NK-92 treated with Interleukin-12 subunit alpha and Interleukin-12 subunit beta, amount 100 ng/mL, for 24 hours (cell line): ENCODE measurements around the gene PITX1.

Experiments
- DNase-seq: peaks from one replicate; lab custom pipeline; 2025; lab: John Stamatoyannopoulos, UW

The PITX1 gene

DNA sequence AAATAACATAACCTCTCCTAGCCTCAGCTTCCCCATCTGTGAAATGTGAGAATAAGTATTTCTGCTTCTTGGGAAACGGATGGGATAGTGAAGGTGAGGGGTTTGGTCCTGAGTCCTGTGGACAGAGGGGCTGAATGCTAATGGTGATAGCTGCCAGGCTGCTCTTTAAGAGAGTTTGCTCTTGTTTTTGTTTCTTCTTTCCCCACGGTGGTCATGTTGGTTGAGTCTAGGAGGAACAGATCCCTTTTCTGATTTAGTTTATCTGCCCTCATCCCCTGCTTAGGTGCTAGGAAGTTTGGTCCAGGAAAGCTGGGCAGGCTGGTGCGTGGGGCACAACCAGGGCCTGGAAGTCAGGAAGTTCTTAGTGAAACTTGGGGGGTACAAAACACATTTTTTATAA is 7.7 kb upstream of the PITX1 start:
- DNase-seq = no peak

DNA sequence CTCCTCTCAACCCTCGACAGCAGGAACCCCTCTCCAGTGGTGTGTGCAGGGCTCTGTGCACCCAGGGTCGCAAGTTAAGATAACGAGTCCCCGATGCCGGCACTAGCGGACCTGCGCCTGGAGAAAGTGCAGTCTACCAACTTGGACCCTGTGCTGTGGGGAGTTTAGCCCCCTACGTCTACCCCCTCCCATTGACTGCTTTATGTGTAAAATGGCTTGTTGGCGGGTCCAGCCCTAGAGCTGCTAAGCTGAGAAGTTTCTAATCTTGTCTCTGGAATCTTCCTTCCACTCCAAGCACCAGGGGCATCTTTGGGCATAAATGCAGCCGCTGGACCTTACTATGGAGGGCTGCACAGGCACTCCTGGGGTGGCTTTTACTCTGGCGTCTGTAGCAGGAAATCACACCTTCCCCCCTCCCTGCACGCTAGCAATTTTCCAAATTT is 7.1 kb upstream of the PITX1 start:
- DNase-seq = no peak

DNA sequence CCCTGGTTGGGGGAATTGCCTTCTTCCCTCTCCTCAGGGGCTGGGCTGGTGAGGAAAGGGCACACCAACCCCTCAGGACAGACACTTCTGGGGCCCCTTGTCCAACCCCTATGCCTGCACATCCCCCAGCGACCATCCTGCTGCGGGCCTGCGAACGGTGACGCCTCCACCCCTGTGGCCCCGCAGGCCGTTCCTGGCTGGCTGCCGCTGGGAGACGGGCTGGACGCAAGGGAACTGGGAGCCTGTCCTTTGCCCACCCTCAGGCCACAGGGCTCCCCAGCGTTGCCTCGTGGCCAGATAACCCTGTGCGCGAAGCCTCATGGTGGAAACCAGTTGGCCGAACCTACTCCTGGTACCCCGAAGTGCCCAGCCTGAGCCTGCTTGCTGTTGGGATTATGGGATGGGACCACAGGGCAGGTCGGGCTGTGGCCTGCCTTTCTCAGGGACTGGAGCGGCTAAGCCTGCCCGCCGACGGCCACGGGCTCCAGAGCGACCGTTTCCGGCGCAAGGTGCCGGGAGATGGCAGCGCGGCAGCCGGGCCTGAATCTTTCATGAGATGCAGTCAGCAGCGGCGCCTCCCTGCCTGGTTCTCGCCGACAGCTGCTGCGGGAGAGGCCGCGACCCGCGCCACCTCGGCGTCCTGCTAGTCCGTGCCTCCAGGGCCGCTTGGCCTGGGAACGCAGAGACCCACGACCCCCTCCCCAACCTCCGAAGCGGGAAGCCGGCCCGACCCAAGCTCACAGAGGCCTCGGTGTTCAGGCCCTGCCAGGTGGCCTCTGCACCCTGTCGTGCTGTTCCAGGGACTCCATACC is 6.5 kb upstream of the PITX1 start:
- DNase-seq = no peak

DNA sequence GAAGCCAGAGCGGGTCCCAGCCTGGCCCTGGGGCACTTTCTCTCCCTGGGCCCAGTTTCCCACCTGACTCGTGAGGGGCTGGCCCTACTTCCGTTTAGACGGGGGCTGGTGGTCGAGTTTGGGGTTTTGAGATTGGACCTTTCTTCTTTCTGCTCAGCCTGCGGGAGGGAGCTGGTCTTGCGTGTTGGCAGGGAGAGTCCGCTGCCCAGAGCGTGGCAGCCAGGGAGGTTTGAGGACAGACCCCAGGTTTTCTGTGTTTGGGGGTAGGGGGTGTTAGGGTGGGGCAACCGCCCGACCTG is 6.0 kb upstream of the PITX1 start:
- DNase-seq = no peak

DNA sequence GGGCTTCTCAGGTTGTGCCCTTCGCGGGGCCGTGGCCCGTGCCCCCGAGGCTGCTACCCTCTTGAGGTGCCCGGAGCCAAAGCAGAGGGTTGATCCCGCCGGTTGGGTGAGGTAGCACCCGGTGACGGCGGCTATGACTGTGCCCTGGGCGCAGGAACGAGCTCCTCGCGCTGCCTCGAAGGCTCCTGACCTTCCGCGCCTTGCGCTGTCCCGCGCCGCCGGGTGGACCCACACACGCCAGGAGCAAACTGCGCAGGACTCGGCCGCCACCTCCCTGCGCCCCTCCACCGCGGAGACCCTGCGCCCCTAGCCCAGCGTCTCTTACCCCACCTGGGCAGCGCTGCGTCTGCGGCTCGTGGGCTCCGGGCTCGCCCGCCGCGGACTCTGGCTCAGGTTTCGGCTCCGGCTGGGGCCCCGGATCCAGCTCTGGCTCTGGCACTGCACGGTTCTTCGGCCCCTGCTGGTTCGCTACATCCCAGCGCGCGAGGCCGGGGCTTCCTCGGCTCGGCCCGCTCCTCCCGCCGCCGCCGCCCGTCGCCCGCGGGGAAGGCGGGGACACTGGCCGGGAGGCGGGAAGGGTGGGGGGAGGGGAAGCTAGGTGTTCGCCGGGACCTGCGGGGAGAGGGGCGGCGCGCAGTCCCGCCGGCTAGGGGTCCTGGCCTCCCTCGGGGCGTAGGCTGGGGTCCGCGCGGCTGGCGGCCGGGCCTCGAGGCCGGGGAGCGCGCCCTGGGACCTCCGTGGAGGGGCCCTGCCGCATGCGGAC is 5.4 kb upstream of the PITX1 start:
- no peak for DNase-seq

DNA sequence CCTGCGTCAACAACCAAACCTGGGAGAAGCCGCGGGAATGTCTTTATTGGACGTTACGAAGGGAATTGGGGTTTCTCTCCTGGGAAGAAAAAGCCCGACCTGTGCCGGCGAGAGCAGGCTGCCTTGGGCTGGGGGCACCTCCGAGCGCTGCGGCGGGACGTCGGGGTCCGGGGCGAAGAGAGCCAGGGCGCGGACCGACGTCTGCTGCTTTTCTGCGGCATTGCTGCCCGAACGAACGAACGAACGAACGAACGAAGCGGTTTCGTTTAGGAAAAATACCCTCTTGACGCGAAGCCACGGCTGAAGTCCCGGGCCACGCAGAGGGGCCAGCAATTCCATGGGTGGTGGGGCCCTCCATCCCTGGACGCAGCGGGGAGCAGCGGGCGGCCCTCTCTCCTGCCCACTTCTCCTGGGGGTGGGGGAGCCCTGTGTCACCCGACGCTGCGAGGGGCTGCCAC is 4.8 kb upstream of the PITX1 start:
- no peak for DNase-seq

DNA sequence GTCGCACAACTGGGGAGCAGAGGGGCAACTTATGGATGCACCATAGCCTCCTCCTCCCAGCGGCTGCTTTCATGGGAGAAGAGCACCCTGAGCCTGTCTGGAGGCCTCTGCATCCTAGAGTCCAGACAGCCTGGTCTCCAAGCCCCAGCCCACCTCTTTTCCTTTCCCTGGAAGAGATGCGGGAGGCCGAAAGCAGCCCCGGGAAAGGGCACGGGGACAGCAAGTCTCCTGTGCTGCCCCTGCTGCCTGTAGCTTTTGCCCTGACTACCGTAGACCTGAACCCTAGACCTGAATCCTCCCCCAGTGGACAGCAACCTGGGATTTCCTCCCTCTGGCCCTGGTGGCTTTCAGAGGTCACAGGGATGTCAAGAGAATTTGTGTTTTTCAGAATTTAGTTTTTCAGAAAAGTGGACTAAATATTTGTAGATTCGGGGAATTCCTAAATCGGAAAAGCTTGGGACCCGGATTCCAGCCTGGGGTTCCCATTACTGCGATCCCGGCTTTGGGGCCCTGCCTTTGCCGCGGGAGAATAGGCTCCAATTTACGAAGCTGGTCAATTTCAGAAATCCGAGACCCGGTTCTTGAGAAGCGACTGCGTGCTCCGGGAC is 4.3 kb upstream of the PITX1 start:
- no peak for DNase-seq

DNA sequence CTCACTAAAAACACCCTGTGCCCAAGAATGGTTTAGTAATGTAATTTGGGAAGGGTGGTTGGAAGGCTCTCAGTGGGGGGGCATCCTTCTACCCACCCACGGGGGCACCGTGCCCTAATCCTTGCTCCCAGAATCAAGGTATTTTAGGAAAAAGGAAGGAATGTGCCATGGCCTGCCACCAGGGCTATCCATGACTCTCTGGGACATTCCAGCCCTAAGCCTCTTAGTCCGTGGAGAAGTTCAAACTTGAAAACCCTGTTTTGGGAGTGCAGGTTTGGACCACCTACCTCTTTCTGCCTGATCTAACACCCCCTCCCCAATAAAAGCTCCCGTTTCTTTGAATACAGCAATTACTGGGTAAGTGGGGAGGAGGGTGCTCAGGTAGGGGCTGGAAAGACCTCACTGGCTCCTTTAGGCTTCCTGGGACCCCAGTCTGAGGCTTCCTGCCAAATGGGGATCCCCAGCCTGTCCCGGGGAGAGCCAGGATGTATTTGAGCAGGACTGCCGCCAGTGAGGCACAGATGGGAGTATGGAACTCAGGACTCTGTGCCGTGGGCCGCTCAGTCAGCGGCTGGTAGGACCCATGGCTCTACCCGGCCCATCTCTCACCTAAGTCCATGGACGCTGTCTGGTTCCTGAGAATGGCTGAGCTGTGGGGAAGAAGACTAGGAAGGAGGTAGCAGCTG is 3.6 kb upstream of the PITX1 start:
- no peak for DNase-seq

DNA sequence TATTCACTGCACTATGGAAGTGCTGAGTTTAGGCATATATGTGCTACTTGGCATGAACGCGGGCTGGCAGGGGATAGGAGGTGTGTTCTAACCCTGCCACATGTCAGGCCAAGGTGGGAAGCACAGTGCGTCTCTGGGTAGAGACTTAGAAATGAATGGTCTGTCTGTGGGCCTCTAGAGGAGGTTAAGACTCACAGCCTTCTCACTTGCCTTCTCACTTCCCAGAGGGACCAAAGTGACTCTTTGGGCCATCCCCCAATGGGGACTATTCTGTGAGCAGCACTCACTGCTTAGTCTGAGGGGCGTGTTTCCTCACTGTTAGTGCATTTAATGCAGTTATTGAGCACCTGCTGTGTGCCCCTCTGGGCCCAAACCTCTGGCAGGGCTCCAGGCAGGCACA is 2.4 kb upstream of the PITX1 start:
- DNase-seq = no peak

DNA sequence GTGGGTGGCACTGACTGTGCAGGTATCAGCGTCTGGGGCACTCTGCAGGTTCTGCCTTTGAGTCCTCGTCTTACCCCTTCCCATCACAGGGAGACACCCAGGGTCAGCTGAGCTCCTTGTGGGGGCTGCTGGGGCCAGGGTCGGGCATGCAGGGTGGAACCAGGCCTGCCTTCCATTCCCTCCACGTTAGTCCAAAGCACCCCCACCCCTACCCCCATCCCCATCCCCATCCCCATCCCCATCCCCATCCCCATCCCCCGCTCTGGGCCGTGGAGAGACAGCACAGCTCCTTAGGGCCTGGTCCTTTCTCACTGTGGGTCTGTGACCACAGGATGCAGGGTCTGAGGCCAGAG is 1.6 kb upstream of the PITX1 start:
- DNase-seq = no peak

DNA sequence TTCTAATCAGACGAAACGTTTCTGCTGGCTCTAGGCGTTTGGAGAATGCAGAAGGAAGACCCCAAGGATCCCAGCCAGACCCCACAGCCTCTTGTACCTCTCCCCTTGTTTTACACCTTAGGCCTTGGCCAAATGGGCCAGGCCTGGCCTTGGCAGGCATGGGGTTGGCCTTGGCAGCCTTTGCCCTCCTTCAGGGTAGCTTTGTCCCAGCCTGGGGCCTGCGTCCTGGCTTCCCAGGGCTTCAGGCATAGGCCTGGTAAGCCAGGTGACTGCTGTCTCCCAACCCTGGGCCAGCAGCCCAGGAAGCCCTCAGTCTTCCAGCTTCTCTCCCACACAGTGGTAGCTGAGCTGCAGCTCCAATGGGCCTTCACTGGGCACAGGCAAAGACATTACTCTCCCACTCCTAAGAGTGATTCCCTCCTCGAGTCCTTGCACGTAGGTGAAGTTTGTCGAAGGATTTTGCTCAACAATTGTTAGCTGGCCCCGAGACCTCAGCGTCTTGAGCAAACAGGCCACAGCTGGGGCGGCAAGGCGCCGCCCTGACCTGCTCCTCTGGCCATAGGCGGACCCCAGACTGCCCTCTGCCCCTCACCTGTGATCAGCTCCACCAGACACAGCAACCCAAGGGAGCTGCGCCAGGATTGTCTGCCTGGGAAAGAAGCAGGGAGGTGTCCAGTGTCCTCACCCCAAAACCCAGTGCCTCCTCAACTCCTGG is 1.1 kb upstream of the PITX1 start:
- no peak for DNase-seq

DNA sequence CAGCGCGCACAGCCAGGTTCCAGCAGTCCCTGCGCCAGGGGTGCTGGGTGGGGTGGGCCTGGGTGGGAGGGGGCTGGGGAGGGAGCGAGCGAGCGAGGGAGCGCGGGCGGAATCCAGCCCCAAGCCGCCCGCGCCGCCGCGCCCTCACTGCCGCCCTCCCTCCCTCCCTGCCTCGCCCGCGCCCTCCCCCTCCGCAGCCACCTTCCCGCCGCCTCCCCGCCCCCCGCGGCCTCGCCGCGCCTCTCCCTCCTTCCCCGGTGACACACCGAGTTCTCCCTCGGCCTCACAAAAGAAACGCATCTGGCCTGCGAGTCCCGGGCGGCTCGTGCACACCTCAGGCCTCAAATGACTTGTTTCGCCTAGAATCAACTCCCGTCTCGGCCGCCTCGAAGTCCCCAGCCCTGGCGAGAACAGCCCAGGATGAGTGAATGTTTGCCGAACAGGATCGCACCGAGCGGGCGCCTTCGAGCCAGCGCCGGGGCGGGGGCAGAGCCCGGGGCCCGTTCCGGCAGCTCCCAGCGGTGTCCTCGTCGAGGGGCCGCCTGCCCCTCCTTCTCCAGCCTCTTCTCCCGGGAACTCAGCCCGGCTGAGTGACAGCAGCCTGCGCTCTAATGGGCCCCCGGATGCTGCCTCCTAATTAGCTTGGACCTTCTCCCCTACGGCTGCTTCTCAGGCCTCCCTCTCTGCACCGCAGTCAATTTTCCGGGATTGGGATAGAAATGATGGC is 371 bp upstream of the PITX1 start:
- DNase-seq = no peak

DNA sequence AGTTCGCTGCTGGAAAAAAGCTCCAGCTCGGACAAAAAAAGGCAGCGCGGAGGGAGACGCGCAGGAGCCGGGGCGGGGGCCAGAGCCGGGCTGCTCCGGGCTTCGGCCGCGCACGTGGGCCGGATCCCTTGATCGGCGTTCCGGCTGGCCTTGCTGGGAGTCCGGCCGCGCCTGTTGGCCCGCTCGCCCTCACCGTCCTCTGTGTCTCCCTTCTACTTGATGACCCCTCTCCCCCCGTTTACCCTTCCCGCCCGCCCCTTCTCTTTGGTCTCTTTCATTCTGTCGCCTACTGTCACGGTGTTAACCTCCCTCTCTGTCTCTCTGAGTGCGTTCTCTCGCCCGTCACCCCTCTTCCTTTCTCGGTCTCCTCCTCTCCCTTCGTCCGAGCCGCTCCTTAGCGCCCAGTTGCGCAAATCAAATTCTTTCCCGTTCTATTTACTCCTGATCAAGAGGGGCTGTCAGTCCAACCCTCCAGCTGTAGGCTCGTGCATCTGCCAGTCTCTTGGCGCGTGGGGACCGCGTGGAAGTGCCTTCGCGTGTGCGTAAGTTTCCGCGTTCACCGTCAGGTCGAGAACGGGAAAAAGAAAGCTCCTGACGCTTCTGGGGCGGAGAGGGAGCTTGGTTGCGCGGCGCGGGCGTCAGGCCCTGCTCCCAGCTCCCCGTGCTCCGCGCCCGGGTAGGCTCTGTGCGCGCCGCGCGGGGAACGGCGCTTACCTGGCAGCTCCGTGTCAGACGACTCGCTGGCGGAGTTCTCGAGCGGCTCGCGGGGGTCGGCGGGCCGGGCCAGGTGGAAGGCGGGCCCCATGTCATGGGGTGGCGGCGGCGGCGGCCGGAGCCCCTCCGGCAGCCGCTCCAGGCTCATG is 798 bp downstream of the PITX1 start:
- DNase-seq = no peak

DNA sequence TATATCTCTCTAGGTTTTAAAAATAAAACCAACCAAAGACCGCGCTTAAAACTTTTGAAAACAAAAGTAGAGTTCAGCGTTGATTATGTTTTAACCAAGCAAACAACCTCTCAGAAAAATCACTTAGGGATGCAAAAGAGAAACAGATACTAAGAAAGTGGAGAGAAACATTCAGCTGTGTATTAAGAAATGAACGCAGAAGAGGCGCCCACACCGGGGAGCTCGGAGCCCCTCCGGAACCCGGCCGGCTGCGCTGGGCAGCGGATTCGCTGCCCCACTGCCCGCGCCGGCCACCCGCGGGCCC is 1.4 kb downstream of the PITX1 start:
- no peak for DNase-seq

DNA sequence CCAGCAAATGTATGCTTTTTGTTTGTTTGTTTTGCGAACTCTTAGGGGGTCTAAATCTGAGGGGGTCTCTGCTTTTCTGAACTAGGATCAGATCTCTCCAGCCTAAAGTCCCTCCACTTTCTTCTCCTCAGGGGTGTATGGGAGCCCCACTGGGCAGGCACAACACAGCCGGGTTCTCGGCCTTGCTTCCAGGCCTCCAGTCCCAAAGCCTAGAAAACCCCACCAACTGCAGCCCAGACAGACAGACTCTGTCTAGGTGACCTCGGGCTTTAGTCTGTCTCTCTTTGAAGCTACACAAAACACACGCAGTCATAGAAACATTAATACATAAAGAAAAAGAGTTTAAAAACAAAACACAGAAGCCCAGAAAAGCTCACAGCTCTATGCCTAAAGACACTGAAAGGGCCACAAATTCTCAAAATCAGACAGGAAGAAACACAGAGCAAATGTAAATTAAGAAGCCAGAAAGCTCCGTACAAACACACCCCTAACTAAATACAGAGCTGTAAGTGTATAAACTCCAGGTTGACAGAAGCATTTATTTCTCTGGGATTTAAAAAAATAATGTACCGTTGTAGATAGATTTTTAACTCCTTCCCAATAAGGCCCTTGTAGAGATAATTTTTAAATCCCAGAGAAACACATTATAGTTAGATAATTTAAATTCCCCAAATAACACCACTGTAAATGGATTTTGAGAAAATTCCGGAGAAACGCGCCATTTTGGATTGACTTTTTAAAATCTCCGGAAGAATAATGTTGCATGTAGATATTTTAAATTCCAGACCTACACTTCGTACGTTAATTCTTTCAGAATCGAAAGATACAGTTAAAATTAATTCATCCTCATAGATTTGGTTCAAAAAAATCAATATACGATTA is 2.0 kb downstream of the PITX1 start:
- DNase-seq = no peak

DNA sequence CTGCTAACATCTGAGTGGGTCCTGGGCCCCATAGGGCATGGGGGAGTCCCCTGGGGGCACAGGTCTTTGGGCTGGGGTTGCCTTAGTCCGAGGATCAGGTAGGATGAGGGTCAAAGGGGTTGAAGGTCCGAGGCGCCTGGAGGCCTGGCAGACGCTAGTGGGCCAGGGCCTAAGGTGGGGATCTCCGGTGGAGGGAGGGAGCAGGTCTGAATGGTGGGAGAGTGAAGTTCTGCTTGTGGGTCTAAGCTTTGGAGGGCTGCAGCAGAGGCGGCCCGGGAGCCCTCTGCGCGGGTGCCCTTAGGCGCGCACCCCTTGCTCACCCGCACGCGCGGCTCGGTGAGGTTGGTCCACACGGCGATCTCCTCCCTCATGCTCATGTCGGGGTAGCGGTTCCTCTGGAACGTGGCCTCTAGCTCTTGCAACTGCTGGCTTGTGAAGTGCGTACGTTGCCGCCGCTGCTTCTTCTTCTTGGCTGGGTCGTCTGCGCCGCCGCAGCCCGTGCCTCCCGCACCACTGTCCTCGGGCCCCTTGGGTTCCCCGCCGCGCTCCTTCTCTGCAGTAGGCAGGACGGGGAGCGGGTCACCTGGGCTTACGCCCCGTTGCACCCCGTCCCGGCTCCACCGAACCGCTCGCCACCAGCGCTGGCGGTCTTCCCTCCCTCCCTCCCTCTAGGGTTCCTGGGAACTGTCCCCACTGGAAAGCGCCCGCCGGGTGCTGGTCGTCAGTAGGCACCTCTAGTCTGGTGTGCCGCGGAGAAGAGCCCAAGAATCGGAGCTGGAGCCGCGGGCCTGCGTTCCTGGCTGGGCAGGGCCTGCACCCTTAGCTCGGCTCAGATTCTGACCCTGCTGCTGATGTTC is 2.8 kb downstream of the PITX1 start:
- no peak for DNase-seq

DNA sequence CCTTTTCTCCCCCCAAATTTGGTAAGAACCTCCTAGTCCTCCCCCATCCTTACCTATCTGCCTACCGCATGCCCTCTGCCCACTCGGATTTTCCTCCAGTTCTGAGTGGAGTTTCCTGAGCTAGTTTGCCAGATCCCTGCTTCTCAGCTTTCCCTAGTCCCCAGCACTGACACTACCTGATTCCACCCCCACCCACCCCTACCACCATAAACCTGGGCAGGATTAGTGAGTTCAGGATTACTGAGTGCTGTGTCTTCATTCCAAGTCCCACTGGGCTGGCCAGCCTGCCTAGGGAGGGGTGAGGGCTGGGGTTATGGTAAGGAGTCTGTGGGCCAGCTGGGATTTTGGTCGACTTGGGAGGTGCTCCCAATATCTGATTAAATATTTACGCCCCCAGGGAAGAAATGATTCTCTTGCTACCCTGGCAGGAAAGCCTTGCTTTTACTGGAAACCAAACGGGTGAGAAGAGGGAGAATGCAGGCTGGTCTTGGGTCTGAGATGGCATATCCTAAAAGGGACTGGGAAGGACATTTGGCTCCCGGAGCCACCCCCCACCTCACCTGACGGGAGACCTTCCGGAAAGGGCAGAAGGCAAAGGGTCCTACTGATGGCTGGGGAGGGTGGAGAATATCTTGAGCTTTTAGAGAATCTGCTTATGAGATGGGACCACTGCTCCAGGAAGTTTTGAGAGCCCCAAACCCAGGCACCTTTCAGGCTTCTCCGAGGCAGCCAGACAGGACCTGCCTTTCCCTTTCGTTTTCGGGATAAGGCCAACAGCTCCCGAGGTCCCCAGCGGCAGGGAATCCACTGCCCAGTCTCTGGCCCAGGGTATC is 3.7 kb downstream of the PITX1 start:
- DNase-seq = no peak
